Gastroesophageal sphincter (tissue), 3 donors: ENCODE results near the gene SSX5.
"Not testable (repeated sequence)": the region's sequence is repeated elsewhere in the genome, so short reads cannot be mapped to it uniquely, and the experiment has no call there.

Experiments used
- EP300 ChIP-seq: sonication (generic); formaldehyde crosslinking; IDR thresholded peaks from one replicate; pipeline ENCODE4 v1.6.1; 2017; ENCODE audit warnings: antibody characterized with exemption, mild to moderate bottlenecking
- POLR2A ChIP-seq, 2 donors: fragments of 450-650 bp; IDR thresholded peaks; one replicate each; pipeline ENCODE4 v1.6.1; 2017; ENCODE audit warnings: antibody characterized with exemption in 2 of 2, mild to moderate bottlenecking in 2 of 2, moderate library complexity in 1 of 2
- TF ChIP-seq, protein P1 (sequence below), 4 experiments: fragments of 200-600 bp in 2 of 4; fragments of 450-650 bp in 2 of 4; sonication (generic) in 1 of 4; IDR thresholded peaks; one replicate each; pipeline ENCODE4 v1.5.1; 2017 to 2019; ENCODE audit warnings: antibody characterized with exemption in 4 of 4, mild to moderate bottlenecking in 2 of 4, moderate library complexity in 2 of 4

DNA sequence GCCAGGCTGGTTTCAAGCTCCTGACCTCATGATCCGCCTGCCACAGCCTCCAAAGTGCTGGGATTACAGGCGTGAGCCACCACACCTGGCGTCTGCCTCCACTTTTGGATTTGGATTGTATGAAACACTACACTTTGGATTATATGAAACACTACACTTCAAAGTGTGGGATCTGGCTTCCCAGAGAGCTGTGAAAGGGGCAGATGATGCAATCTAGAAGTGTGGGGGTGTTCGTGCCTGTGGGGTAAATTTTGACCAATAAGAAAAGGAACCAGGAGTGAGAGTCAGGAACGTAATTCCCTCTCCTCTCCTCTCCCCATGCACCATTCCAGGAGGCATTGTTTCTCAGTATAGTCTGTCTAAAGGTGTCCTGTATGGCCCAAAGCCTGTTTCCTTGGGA, 14.7 kb downstream of the SSX5 start:
- TF ChIP-seq EP300; POLR2A (IDR thresholded peaks at IDR 0.05): not testable (repeated sequence)
- TF ChIP-seq, protein P1, sequence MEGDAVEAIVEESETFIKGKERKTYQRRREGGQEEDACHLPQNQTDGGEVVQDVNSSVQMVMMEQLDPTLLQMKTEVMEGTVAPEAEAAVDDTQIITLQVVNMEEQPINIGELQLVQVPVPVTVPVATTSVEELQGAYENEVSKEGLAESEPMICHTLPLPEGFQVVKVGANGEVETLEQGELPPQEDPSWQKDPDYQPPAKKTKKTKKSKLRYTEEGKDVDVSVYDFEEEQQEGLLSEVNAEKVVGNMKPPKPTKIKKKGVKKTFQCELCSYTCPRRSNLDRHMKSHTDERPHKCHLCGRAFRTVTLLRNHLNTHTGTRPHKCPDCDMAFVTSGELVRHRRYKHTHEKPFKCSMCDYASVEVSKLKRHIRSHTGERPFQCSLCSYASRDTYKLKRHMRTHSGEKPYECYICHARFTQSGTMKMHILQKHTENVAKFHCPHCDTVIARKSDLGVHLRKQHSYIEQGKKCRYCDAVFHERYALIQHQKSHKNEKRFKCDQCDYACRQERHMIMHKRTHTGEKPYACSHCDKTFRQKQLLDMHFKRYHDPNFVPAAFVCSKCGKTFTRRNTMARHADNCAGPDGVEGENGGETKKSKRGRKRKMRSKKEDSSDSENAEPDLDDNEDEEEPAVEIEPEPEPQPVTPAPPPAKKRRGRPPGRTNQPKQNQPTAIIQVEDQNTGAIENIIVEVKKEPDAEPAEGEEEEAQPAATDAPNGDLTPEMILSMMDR (IDR thresholded peaks at IDR 0.05), result not testable (repeated sequence)
